GM18870 (cell line): ENCODE results near the gene CCRL2.
"Not testable (repeated sequence)": the region's sequence is repeated elsewhere in the genome, so short reads cannot be mapped to it uniquely, and the experiment has no call there.

Experiments
- ATAC-seq: cut with Tn5 transposase; IDR thresholded peaks from one replicate; pipeline ENCODE4 v1.9.1; 2021; ENCODE audit warnings: moderate library complexity; ENCODE audit not compliant: unreplicated experiment

The CCRL2 gene

GRCh38 chr3:46401579-46401978 lies 5.5 kb upstream of the CCRL2 start:
- ATAC-seq: no peak

- ATAC-seq: not testable (repeated sequence)
Measured at GRCh38 chr3:46402902-46403301, 4.2 kb upstream of the CCRL2 start.

GRCh38 chr3:46405301-46406019 lies 1.6 kb upstream of the CCRL2 start:
- ATAC-seq: no peak

- no peak for ATAC-seq
Measured at GRCh38 chr3:46406443-46406787, 644 bp upstream of the CCRL2 start.

- ATAC-seq: no peak
Measured at GRCh38 chr3:46407970-46408369, 911 bp downstream of the CCRL2 start.

- no peak for ATAC-seq
Measured at GRCh38 chr3:46408853-46409252, 1.8 kb downstream of the CCRL2 start.

- no peak for ATAC-seq
Measured at GRCh38 chr3:46409739-46410489, 2.9 kb downstream of the CCRL2 start.

- no peak for ATAC-seq
Measured at GRCh38 chr3:46410669-46411068, 3.6 kb downstream of the CCRL2 start.

- ATAC-seq: no peak
Measured at GRCh38 chr3:46411271-46411670, 4.2 kb downstream of the CCRL2 start.

GRCh38 chr3:46412786-46413298 lies 5.8 kb downstream of the CCRL2 start:
- ATAC-seq: no peak

GRCh38 chr3:46413951-46414350 lies 6.9 kb downstream of the CCRL2 start:
- no peak for ATAC-seq

- no peak for ATAC-seq
Measured at GRCh38 chr3:46414739-46415138, 7.7 kb downstream of the CCRL2 start.

GRCh38 chr3:46416125-46416810 lies 9.2 kb downstream of the CCRL2 start:
- no peak for ATAC-seq

- ATAC-seq: no peak
Measured at GRCh38 chr3:46416811-46417510, 9.9 kb downstream of the CCRL2 start.

- ATAC-seq: no peak
Measured at GRCh38 chr3:46417841-46418611, 11.0 kb downstream of the CCRL2 start.

- no peak for ATAC-seq
Measured at GRCh38 chr3:46419816-46420215, 12.8 kb downstream of the CCRL2 start.

- no peak for ATAC-seq
Measured at GRCh38 chr3:46420931-46421330, 13.9 kb downstream of the CCRL2 start.

- no peak for ATAC-seq
Measured at GRCh38 chr3:46422617-46423016, 15.6 kb downstream of the CCRL2 start.

GRCh38 chr3:46423588-46423987 lies 16.5 kb downstream of the CCRL2 start:
- ATAC-seq: no peak

GRCh38 chr3:46426476-46426875 lies 19.4 kb downstream of the CCRL2 start:
- ATAC-seq: not testable (repeated sequence)
